ENCODE measurements around the gene COL4A1.
A peak's percentile ranks its signal among the peaks of the same experiment; 100 is the strongest.
"Not testable (repeated sequence)": the region's sequence is repeated elsewhere in the genome, so short reads cannot be mapped to it uniquely, and the experiment has no call there.

The COL4A1 gene

GRCh38 chr13:110126391-110126961 is 180.5 kb downstream of the COL4A1 start:
- peak; percentile 78 for DNase-seq

GRCh38 chr13:110125613-110126272 is 181.2 kb downstream of the COL4A1 start:
- no peak for DNase-seq

DNA sequence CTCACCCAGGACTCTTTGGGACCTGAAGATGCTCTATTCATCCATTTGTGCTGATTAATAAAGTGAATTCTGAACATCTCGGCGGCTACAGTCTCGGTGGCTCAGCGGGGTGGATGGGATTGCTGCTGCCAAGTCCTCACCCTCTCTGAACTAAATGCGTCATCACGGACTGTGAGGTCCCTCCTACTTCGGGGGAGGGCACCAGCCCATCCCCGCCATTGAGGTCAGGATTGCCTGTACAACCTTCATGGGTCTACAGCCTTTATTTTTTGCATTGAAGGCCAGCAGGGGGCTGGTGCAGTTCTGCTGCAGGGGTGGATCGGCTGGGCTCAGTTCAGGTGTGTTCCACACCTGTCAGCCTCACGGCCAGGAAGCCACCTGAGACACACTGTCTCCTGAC is 181.8 kb downstream of the COL4A1 start:
- DNase-seq = no peak

DNA sequence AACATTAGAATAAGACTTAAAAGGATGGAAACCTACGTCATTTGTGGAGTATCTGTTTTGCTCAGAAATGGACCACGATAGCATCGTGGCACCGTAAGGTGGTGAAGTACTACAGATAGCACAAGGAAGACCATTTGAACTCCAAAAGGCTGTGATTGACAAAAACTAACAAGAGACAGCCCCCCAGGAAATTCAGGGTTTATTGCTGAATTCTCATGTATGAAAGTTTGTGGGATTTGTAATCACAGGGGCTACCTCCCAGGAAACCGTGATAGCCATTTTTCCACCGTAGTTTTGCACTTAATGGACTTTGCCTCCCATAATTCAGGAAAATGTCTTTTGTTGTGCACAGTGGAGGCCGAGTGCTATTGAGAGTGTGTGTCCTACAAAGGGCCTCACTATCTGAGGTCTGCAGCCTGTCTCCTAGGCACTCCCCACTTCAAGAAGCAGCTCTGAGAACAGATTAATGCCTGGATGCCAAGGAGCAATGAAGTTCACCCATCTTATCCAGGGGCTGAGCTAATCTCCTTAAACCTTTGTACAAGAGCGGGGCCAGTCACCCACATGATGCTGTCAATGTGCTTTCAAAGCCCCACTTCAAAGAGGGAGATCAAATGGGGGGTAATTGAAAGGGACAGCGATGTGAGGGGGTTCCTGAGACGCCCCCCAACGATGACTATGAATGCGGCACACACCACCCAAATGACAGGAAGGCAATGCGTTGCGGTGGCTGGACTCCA is 182.6 kb downstream of the COL4A1 start:
- DNase-seq = no peak

DNA sequence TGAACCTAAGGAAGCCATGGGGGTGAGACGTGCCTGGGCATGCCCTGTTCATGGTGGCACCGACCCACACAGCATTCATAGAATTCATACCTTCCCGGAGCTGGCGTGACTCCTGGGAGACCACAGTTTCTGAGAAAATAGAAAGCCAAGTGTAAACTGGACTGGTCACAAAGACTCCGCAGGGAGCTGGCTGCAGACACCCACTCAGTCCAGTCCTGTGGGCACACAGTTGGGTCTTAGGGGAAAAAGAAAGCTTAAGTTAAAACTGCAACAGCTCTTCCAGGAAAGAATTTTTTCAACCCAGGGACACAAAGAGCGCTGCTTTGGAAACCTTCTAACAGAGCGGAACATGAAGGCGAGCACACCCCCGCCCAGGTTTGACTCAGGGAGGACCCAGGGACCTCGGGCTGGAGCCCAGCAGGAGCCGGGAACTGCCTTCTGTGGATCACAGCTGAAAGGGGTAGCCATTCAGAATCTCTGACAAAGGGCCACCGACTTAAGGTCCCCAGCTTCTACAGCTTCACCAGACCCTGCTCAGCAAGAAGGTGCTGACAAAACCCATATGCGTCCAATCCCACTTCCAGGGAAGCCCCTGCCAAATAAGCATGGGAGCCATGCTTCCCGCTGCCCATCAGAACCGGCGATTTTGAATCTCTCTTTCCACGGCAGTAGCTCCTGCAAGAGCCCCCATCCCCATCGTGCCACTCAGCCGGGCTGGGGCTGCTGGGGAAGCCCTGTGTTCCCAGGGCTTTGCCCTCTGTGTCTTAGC is 183.7 kb downstream of the COL4A1 start:
- DNase-seq = no peak

- DNase-seq = no peak
Measured at GRCh38 chr13:110121422-110122083, 185.4 kb downstream of the COL4A1 start.

GRCh38 chr13:110119935-110120905 is 186.7 kb downstream of the COL4A1 start:
- no peak for DNase-seq

DNA sequence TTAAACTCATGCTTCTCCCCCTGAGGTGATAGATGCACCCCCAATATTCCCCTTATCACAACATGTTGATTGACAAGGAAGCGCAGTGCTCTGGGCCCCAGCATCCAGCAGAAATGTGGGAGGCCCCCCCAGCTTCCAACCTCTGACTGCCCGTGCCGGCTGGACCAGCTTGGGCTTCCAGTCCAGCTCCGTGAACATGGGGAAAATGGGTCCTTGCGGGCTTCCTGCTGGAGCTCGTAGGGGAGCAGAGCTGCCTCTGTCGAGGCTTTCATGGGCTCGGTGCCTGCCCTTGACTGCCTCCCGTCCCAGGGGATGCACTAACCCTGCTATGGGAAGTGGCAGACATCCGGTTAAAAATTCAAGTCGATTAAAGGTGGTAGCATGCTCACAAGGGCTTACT is 188.9 kb downstream of the COL4A1 start:
- no peak for DNase-seq

GRCh38 chr13:110116072-110116487 is 190.9 kb downstream of the COL4A1 start:
- DNase-seq = no peak

- no peak for DNase-seq
Measured at GRCh38 chr13:110115591-110115990, 191.4 kb downstream of the COL4A1 start.

DNA sequence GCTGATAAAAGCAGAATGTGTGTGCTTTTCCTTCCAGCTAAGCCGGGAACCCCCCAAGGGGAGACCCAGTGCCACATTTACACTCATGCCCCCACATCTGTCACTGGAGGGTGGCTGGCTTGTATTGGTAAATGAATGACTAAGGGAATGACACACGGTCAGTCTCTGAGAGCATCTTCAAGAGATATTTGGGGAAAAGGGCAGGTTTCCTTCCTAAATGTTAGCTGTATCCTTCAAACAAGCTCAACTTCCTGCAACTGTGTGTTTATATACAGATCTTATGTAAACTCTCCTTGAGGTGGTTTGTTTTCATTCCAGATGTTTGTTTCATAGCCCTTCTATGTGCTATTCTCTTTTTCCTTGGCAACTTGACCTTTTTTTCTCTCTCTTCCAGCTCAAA is 192.6 kb downstream of the COL4A1 start:
- no peak for DNase-seq

DNA sequence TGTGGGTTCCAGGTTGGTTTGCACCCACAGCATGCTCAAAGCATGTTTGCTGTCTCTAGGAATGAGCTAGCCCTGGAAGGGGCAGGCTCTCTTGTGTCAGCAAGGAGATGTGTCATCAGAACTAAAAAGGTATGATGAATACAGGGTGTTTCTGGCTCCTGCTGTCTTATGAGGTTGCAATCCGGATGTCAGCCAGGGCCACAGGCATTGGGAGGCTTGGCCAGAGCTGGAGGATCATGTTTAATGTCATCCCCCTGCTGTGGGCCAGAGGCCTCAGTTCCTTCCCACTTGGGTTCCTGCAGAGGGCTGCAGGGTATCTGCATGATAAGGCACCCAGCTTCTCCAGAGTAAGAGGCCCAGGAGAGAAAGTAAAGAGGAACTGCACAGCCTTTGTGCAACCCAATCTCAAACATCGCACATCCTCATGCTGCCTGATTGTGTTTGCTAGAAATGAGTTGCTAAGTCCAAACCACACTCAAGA is 193.6 kb downstream of the COL4A1 start:
- DNase-seq = no peak

DNA sequence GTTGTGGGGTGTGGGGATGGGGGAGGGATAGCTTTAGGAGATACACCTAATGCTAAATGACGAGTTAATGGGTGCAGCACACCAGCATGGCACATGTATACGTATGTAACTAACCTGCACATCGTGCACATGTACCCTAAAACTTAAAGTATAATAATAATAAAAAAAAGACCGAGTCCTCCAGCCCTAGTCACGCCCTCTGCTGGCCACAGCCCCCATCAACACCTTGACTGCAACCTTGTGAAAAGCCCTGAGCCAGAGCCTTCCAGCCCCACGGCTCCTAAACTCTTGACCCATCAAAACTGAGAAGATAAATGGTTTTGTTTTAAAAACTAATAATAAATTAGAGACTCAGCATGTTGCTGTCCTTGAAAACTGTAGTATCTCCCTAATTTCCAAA is 194.6 kb downstream of the COL4A1 start:
- DNase-seq = not testable (repeated sequence)

GRCh38 chr13:110110783-110111182 is 196.2 kb downstream of the COL4A1 start:
- no peak for DNase-seq

- no peak for DNase-seq
Measured at GRCh38 chr13:110109910-110110309, 197.0 kb downstream of the COL4A1 start.

DNA sequence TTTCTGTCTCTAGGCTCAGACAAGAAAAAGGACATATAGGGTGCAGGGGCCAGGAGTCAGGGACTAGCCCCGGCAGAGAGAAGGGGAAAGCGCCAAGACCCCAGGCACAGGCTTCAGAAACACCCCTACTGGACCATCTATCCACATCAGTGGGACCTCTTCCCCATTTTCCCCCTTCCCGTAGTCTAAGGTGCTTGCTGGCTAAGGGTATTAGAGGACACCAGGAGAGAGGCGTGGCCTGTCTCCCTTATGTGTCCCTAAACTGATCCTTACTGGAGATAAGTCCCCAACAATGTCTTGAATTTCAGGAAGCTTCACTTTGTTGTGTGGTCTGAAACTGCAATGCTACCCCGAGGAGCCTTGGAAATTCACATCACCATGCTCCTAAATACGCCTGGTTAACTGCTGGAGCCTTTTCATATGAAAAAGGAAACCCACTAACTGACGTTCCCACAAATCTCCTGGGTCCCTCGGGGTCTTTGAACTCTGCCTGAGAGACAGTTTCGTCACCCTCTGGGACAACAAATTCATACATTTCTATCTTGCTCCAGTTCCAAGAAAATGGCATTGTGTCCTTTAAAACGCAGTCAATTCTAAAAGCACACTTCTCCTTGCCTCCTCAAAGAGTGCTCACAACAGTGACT is 197.7 kb downstream of the COL4A1 start:
- no peak for DNase-seq

GRCh38 chr13:110108348-110109139 is 198.4 kb downstream of the COL4A1 start:
- peak; percentile 83 for DNase-seq

- DNase-seq = no peak
Measured at GRCh38 chr13:110107568-110108347, 199.2 kb downstream of the COL4A1 start.

GRCh38 chr13:110106726-110107125 is 200.2 kb downstream of the COL4A1 start:
- no peak for DNase-seq

Data from NCI-H2029 (cell line).